ENCODE measurements around the gene APMAP. TPM values are rescaled to one million over a fixed set of nuclear protein-coding genes. Genes with fewer than 3 reads are reported as not detected.

The APMAP gene
- total RNA-seq, 1 donor from 2014 or later: 90.7 TPM

DNA sequence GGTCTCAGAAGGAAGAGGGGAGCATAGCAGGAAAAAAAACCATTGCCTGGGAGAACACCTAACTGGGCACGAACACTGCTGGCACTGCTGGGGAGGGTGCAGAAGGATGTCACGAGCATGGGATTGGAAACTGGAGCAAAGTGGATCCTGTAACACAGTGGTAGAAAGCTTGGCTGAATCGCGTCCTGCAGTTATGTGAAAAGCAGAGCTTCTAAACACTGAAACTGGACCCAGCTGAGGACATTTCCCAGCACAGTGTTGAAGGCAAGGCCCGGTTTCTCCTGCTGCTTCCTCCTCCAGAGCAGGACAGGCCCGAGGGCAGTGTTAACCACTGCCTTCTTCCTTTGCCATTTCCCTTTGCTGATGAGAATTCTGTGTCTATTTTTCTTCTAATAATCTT lies 6.7 kb downstream of the APMAP start:
- DNase-seq: no peak

DNA sequence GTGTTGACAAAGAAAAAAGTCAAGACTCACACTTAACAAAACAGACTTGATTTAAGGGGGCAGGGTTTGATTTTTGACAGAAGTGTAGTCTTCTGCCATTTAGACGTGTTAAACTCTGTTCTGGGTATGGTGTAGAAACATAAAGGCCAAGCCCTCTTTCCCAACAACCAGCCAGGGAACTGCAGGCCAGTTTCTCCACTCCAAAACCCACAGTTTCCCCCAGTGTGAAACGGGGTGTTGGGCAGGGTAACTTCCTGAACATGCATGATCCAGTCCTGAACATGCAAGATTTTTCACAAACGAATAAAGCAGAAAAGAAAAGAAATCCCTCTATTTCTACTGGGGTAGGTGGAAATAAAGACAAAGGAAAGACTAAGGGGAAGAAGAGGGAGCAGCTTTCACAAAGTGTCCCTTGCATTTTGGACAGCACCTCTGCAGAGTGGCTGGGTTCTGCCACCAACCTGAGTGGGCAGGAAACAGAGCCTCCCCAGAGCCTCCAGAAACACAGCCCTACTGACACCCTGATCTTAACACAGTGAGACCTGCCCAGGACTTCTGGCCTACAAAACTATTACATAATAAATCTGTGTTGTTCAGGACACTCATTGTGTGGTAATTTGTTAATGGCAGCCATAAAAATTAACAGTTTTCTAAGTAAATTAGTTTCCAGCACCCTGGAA lies 7.5 kb downstream of the APMAP start:
- no peak for DNase-seq

DNA sequence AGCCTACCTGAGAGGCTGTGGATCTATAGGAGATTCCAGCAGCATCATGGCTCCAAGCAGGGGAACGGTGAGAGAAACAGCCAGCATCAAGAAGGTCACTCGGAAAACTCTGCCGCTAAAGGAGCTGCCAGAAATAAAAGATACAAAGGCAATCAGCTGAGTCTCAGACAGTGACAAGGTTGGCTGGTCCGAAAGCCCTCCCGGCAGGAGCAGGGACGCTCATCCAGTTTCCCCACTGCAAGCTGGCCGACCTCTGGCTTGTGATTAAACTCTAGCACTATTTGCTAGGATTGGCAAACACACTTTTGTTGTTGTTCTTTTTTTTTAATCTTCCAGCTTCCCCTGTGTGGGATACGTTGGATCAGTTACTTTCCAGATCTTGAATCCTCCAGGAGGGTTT lies 8.7 kb downstream of the APMAP start:
- DNase-seq: no peak

DNA sequence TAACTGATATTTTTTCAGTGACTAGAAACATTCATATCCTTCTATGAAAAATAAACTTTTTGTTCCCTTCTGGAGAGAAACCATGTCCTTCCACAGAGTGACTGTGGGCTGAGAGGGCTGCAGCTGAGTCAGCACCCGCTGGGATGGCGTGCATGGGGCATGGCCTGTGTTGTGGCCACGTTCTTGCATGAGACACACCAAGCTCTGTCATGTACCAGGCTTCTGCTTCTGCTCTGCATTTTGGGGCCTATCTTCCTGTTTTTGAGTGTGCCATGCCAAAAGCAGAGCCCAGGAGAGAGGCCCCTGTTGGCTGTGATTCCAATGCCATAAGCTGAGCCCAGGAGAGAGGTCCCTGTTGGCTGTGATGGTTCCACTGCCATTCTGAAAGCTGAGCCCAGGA lies 10.8 kb downstream of the APMAP start:
- no peak for DNase-seq

- no peak for DNase-seq
Observed at GRCh38 chr20:24981282-24981681, 11.3 kb downstream of the APMAP start.

DNA sequence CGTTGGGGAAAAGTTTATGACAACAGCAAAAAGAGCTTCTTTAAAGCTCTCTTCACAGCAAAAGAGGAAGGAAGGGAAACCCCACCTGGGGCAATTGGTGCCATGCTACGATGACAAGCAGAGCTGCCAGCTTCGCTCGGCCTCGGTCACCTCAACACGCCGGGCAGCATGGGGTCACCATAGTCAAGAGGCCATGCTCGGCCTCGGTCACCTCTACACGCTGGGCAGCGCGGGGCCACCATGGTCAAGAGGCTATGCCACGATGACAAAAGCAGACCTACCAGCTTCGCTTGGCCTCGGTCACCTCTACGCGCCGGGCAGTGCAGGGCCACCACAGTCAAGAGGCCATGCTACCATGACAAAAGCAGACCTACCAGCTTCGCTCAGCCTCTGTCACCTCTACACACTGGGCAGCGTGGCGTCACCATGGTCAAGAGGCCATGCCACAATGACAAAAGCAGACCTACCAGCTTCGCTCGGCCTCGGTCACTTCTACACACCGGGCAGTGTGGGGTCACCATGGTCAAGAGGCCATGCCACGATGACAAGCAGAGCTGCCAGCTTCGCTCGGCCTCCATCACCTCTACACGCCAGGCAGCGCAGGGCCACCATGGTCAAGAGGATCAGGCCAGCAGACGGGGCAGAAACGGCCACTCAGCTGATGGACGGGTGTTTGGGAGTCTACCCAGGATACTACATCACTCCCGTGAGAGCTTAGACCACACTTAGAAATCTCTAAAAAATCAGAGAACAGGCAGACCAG lies 12.1 kb downstream of the APMAP start:
- DNase-seq: no peak

DNA sequence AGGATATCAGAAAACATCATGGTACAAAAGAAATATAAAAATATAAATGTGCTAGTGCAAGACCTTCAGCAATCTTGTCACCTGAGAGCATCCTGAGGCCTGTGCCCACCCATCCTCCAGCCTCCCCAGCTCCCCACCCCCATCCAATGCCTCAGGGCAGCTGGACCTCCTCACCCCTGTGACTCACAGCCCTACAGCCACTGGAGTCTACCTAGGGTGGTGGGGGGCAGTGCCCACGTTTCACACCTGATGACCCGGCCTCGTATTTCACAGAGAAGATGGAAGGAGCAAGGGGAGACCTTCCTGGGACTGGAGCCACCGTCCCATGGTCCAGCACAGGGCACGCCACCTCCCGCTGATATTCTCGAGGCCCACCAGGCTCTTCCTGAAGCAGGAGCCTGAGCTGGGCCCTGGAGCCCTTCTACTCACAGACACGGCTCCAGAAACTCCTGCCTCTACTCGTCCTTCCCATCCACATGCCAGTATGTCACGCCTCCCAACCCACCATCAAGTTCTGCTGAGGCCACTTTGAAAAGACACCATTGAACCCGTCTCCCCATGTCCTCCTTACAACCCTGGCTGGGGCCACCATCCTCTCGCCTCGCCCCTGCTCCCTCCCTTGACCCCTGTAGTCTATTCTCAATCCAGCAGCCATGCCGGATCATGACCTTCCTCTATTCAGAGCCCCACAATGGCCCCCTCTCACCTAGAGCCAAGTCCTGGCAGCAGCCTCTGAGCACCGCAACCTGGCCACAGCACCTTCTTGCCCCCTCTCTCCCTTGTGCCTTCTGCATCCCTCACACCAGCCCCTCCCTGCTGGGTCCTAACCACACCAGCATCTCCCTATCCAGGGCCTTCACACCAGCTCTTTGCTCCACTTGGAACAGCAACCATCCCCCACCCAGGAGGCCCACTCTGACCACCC lies 13.3 kb downstream of the APMAP start:
- DNase-seq: no peak

DNA sequence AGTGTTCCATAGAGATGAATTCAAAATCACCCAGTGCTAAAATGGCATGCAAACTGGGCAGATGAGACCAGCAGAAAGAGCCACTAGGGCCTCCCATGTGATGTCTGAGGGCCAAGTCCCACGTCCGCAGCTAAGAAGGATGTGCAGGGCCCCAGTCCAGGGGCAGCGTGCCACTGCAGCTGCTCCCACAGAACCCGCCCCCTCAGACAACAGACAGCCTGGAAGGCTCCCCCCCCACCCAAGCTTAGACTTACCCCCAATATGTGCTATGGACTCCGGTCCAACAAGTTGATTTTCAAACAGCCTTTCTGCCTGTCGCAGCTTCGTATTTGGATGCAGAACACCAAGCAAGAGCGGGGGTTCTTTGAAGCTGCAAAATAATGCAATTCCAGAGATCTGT lies 14.0 kb downstream of the APMAP start:
- DNase-seq: no peak

DNA sequence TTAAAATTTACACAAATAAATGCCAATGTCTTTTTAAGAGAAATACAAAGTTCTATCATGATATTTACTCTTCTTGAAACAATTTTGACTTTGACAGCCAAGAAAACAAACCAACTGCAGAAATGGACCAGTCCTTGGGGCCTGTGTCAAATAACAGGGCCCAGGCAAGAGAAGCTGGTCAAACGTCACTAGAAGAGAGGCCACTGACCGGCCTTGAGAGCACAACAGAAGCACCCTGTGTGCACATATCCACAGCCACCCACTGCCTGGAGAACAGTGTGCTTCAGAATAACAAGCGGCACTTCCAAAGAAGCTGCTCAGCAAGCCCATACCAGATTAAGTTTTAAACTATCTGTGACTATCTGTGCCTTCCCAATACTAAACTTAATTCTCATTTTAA lies 14.8 kb downstream of the APMAP start:
- no peak for DNase-seq

GRCh38 chr20:24977336-24977735 lies 15.2 kb downstream of the APMAP start:
- no peak for DNase-seq

GRCh38 chr20:24972341-24972740 lies 20.2 kb downstream of the APMAP start:
- no peak for DNase-seq

DNA sequence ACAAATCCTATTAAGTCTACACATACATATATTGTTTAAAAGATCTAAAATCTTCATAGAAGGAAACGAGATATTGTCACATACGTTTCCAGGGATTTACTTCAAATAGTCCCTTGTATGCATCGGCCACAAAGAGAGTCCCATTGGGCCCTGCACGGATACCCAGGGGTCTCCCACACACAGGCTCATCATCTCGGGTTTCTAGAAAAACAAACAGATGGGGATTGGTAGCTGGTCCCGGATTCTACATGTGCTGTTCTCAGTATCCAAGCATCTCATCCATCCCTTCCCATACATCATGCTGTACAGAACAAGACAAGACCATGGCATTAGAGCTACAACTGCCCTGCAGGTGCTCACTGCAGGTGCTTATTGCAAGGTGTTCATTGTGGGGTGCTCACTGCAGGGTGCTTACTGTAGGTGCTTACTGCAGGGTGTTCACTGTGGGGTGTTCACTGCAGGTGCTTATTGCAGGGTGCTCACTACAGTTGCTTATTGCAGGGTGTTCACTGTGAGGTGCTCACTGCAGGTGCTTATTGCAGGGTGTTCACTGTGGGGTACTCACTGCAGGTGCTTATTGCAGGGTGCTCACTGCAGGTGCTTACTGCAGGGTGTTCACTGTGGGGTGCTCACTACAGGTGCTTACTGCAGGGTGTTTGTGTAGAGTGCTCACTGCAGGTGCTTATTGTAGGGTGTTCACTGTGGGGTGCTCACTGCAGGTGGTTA lies 21.0 kb downstream of the APMAP start:
- no peak for DNase-seq

GRCh38 chr20:24970754-24971153 lies 21.8 kb downstream of the APMAP start:
- DNase-seq: no peak

DNA sequence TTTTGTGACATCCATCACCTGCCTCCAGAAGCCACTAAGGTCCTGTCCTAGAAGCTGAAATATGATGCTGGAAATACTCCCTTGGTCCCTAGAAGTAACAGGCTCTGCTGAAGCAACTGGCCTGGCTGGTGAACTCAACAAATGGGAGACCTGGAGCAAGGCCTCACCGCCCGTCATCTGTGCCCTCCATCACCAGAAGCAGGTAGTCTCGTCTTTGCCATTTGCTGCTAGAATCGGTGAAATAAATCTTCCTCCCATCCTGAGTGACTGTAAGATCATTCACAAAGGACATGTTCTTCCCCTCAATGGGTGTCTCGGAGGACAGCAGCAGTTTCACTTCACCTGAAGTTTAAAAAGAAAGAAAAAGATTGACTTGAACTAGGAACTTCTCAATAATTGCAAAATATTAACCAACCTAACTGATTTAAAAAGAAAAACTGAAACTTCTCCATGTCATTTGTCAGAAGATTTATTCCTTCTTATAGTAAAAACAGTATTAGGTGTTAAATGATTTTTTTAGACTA lies 22.5 kb downstream of the APMAP start:
- DNase-seq: no peak

- DNase-seq: no peak
Observed at GRCh38 chr20:24969186-24970029, 23.1 kb downstream of the APMAP start.

- DNase-seq: no peak
Observed at GRCh38 chr20:24968278-24968800, 24.2 kb downstream of the APMAP start.

DNA sequence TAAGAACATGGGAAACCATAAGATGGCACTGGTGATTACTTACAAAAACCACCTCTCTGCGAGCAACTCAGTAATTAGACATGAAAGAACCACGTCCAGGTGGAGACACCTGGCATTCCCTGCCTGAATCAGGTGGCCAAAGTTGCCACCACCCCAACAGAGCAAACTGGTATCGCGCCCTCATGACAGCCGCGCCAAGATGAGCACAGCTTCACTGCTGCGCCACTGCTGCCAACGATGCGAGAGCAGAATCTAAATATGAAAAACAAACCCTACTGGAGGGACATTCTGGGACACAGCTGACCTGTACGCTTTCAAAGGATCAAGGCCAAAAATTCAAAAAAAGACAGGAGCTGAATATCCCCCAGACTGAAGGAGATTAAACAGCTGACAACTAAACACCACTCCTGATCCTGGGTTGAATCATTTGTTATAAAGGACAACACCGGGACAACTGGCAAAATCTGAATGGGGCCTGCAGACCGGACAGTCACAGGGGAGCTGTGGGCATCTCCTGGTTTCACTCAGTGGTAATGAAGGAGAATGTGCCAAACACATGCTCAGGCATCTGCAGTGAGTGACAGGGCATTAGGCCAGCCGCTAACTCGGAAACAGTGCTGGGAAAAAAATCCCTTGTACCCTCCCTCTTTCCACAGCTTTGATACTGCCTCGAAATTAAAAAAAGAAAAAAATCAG lies 26.1 kb downstream of the APMAP start:
- DNase-seq: no peak

GRCh38 chr20:24965065-24965919 lies 27.3 kb downstream of the APMAP start:
- DNase-seq: no peak

- no peak for DNase-seq
Observed at GRCh38 chr20:24964506-24964840, 28.1 kb downstream of the APMAP start.

All from dermis blood vessel endothelial cell (primary cell).